NCI-H128 (cell line): ENCODE measurements around the gene KMO.

ENCODE experiments used
- DNase-seq: peaks from one replicate; lab custom pipeline; 2025; ENCODE audit not compliant: unreplicated experiment; lab: John Stamatoyannopoulos, UW

Gene KMO

GRCh38 chr1:241645199-241645598 is 113.0 kb downstream of the KMO start:
- DNase-seq: no peak
